OCI-LY1 (cell line): ENCODE results near the gene SLC9A1.

Experiments used
- EZH2 ChIP-seq: fragments of 200-600 bp; sonication (generic), shearing (Covaris generic); IDR thresholded peaks from 2 replicates; pipeline ENCODE4 v1.8.0; 2017; ENCODE audit warnings: borderline replicate concordance, mixed run types, mild to moderate bottlenecking, antibody characterized with exemption, low read length, moderate library complexity, mixed read lengths
- TF ChIP-seq, protein P1 (sequence below): fragments of 200-600 bp; sonication (generic), shearing (Covaris generic); IDR thresholded peaks from 2 replicates; pipeline ENCODE4 v1.5.1; 2017; ENCODE audit warnings: mild to moderate bottlenecking, antibody characterized with exemption, low read length, moderate library complexity, mixed read lengths

DNA sequence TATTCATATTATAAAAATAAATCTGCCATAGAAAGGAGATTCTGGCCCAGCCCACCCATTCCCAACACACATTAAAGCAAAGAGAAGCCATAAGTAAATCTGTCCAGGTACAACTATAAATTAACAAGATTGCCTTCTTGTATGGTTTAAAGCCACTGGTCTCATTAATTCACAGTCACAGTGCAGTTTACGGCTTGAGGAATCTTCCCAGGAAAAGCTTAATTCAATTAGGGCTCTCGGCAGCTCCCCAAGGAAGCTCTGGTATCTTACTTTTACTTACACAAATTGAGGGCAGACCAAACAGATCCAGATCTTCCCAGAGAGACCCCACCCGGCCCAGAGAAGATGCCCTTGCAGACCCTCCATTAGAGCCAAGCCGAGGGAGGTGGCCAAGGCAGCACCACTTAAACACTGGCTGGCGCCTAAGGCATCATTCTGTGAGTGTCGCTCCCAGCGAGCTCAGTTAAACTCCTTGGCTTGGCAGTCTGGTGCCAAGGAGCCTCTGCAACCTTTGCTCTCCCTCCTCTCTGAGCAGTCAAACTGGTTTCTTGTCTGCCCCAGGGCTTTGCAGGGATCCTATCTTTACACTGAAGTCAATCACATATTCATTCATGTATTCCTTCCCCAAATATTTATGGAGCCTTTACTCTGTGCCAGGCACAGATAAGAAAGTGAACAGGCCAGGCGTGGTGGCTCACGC, 10.7 kb downstream of the SLC9A1 start:
- TF ChIP-seq, protein P1, sequence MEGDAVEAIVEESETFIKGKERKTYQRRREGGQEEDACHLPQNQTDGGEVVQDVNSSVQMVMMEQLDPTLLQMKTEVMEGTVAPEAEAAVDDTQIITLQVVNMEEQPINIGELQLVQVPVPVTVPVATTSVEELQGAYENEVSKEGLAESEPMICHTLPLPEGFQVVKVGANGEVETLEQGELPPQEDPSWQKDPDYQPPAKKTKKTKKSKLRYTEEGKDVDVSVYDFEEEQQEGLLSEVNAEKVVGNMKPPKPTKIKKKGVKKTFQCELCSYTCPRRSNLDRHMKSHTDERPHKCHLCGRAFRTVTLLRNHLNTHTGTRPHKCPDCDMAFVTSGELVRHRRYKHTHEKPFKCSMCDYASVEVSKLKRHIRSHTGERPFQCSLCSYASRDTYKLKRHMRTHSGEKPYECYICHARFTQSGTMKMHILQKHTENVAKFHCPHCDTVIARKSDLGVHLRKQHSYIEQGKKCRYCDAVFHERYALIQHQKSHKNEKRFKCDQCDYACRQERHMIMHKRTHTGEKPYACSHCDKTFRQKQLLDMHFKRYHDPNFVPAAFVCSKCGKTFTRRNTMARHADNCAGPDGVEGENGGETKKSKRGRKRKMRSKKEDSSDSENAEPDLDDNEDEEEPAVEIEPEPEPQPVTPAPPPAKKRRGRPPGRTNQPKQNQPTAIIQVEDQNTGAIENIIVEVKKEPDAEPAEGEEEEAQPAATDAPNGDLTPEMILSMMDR: no peak
- no peak for TF ChIP-seq EZH2
